ENCODE measurements around the gene TMED6.

- TF ChIP-seq POLR2AphosphoS5 (IDR thresholded peaks at IDR 0.05; ENCODE audit: borderline replicate concordance, low read depth, low read length) = no peak
- TF ChIP-seq EZH2 (IDR thresholded peaks at IDR 0.05) = no peak
- TF ChIP-seq FOXP2 (optimal IDR thresholded peaks at IDR 0.05; ENCODE audit: control extremely low read depth, extremely low read length, insufficient read depth) = no peak
Measured at GRCh38 chr16:69325784-69326171, 25.8 kb downstream of the TMED6 start.

Data from SK-N-MC (cell line).